Activated CD4-positive, alpha-beta T cell treated with anti-CD3 and anti-CD28 coated beads, Interleukin-2, amount 50 U/mL, for 1 hour (primary cell): ENCODE results near the gene AADAT.
A peak's percentile ranks its signal among the peaks of the same experiment; 100 is the strongest.

Experiments
- DNase-seq: peaks from one replicate; pipeline ENCODE4 v3.0.0-alpha.2; 2020

Gene AADAT

DNA sequence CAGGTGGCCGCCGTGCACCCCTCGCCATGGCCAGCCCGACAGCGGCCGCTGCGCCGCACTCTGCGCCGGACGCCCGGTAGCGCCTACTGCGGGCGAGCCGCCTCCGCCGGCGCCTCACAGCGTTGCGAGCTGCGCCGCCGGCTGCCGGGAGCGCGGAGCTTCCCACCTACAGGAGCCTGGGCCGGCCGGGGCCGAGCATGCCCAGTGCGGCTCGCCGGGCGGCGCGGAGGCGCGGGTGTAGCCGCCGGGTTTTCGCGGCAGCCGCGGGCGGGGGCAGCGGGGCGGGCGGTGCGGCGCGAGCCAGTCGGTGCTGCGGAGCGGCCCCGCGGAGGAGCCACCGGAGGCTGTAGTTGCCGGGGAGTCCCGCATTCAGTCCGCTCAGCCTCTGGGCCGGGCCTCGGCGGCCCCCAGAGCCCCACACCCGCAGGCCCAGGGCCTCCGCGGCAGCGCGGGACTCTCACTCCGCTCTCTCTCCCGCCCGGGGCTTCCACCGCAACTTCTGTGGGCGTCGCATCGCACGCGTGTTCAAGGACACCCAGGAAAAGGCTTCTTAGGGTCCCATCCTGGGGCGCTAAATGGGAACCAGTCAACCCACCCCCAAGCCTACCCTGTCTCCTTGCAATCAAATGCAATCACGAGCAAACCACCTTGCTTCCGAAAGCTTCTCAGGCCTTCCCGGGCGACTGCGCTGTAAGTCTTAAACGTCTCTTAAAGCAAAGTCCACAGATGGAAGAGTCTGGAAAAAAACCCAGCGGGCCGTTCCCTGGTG is 63.3 kb downstream of the AADAT start, which contains the start of gene MFAP3L:
MFAP3L (minus strand) TSS at position 143 of the 769 bp plus-strand sequence. CDS start 20,518 bp downstream, outside the sequence.
- DNase-seq: peak; percentile 75

DNA sequence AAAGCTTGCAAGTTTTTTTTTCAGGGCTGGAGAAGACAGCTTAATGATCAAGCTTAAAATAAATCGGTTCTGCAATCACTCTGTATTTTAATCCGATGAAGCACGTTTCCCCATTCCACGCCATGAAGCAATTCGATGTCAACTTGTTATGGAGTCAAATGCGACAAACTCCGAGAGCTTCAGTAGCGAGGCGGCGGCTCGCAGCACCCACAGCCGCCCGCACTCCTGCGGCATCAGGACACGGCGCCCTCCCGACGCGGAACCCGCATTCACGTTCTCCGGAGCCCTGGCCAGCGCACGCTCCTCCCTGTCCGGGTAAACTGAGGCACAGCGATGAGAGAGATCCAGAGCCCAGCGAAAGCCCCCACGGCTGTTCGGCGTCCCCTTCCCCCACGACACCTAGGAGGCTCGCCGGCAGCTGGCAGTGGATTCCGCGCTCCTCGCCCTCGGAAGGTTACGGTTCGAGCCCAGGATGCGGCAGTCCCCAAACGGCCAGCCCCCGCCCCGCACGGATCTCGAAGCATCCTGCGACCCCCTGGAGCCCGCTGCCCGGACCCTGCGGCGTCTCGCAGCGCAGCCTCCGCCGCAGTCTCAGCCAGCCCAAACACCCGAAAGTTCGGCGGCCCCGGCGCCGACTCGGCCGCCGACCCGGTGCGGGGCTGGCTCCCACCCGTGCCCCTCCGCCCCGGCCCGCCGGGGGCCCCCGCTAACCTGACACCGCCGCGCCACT is 64.1 kb downstream of the AADAT start:
- peak; percentile 2 for DNase-seq

DNA sequence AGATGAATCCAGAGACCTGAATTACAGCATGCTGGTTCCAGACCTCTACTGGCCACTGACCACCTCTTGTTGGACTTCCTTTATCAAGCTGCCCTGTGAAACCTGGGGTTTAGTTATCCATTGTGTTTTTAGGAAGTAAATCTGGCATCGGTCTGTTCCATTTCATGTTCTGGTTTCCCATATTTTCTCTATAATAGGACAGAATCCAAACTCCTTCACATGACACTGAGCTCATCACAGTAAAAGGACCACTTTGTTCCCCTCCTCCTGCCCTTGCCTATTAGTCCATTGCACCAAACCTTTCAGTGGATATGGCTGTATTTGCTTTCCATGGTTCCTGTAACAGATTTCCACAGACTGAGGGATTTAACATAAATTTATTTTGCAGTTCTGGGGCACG is 67.5 kb downstream of the AADAT start:
- no peak for DNase-seq

DNA sequence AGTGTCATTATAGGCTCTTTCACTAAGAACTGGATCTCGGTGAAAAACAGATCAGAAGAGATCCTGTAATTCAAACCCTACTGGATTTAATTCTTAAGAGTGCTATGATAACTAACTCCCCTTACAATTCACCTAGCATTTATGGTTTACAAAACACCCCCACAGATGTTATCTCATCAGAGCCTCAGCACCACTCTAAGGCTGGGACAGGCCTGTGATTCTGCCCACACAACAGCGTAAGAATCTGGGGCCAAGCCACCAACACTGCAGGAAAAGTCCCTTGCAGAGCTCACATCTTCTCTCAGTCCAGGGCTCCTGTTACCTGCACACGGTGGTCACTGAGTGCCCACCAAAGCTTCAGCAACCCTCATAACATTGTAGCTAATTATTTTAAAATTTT is 72.5 kb downstream of the AADAT start:
- no peak for DNase-seq

DNA sequence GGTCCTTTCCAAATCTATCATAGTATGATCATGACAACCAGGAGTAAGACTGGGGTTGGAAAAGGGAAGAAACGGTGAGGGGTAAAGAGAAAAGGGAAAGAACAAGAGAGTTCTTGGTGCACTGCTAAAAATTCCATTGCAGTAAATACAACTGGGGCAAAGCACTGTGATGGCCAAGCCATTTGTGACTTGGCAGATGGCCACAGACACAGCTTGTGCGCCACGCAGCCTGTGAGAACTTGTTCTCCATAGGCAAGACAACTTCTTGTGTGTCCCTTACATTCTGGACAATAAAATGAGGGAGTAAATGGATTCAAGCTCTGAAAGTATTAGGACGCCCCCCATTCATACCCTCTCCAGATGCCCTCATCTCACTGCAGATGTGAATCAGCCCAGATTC is 74.5 kb downstream of the AADAT start:
- no peak for DNase-seq

DNA sequence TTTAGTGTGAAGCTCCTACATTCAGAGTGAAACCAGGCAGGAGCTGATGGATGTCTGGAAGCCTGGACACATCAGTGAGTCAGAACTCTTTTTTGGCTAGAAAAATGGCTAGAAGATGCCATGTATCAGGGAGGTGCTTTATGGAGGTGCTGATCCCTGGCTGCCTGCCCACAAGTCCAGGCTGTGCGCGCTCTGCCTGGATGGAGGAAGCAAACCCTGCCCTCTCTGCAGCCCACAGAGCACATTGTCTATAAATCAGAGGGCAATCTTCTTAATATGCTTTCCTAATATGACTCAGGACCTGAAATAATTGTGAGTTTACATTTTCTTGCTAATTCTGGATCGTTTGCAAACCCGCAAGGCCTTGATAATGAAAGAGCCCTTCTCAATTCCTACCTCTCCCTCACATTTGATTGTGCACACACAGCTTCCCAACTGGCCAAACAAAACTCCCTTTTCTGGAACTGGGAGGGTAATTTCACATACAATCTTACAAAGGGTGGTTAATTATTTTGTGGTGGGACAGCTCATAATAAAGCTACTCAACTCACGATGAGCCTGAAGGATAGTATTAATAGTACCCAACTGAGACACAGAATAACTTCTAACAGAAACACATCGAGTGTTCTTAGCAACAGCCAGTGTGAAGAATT is 75.3 kb downstream of the AADAT start:
- DNase-seq: no peak

DNA sequence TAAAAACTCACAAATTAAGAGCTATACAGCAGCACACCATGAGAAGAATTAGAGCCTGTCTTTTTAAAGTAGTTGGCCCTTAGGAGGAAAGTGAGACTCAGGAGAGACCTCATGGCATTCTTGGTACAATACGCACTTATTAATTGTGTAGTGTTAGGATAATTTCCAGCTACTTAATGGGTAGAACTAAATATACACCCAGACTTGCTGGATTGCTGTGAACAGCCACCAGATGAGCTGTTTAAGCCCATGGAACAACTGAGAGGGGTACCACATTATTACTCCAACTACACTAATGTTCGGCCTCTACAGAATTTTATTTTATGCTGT is 77.2 kb downstream of the AADAT start:
- no peak for DNase-seq

DNA sequence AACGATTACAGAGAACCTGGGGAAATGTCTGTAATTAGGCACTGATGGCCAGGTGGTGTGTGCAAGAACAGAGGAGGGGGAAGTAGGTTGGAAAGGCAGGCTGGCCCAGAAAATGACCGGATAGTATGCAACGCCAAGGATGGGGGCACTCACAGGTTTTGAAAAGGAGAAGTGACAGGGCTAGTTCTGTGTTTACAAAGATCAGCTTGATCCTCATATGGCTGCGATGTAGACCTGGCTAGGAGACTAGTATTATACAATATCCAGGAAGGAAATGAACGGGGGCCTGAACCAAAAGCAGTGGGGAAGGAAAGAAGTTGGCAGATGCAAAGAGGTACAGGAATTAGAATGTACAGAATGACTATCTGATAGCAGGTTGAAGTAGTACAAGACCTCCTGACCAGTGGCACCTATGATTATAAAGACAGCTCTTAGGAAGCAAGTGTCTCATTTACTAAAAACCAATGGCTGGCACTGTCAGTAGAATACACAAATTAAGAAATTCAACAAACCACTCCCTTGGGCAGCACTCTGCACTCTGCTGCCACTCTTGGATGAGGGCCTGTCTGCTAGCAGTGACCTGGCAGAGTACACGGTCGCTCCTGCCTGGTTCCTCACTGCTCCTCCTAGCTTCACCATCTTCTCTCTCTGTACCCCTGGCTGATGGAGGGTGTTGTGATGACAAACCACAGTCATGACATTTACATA is 77.7 kb downstream of the AADAT start:
- DNase-seq: no peak
